Measurements from ENCODE around the gene INPP5B. TPM values are rescaled to one million over a fixed set of nuclear protein-coding genes. Genes with fewer than 3 reads are reported as not detected.

INPP5B gene
- total and polyA plus RNA-seq, 10 of the 15 experiments (the other 5 are each of a cell fraction or from before 2014, with no cell fraction given) = 10.9 to 54.4 (median 26.9) TPM

- TF ChIP-seq NRF1 (conservative IDR thresholded peaks at IDR 0.05; ENCODE audit: low read depth, low read length) = 0 out of 2 replicates have a peak, but pooled peaks have one; percentile 29
- peak; percentile 61 to 63; a peak in 3 of 4 replicates for TF ChIP-seq BHLHE40 (IDR thresholded peaks at IDR 0.05; ENCODE audit: borderline replicate concordance in 1 of 2, low read depth in 2 of 2, low read length in 1 of 2)
- TF ChIP-seq KAT2A (conservative IDR thresholded peaks at IDR 0.05; ENCODE audit: control insufficient read depth, low read depth, low read length) = no peak
- TF ChIP-seq RBBP5 (conservative IDR thresholded peaks at IDR 0.05) = no peak
- TF ChIP-seq POU2F2 (IDR thresholded peaks at IDR 0.05; ENCODE audit: borderline replicate concordance, low read depth, low read length) = no peak
- TF ChIP-seq CHD1 (IDR thresholded peaks at IDR 0.05; ENCODE audit: low read depth, low read length) = no peak
- no peak for TF ChIP-seq CBX5 (IDR thresholded peaks at IDR 0.05; ENCODE audit: low read depth)
- TF ChIP-seq ZBTB4 (CRISPR knock-in tag; IDR thresholded peaks at IDR 0.05) = no peak
- TF ChIP-seq MEF2B (IDR thresholded peaks at IDR 0.05; ENCODE audit: partially characterized antibody, poor library complexity, severe bottlenecking) = peak; percentile 91
- no peak for TF ChIP-seq ZBTB33 (IDR thresholded peaks at IDR 0.05)
- TF ChIP-seq HDAC6 (IDR thresholded peaks at IDR 0.05; ENCODE audit: unreplicated experiment) = no peak
- peak in 1 of 2 experiments; percentile 40; a peak in 1 of 4 replicates for TF ChIP-seq ETV6 (conservative IDR thresholded peaks at IDR 0.05 in 1 of 2, IDR thresholded peaks at IDR 0.05 in 1 of 2; ENCODE audit: borderline replicate concordance in 1 of 2, low read depth in 1 of 2)
- no peak for TF ChIP-seq MYB (IDR thresholded peaks at IDR 0.05; ENCODE audit: borderline replicate concordance, low read depth, low read length)
- no peak; the same call in 1 of the 2 replicates for TF ChIP-seq ZNF592 (IDR thresholded peaks at IDR 0.05)
- 0 out of 2 replicates have a peak, but pooled peaks have one; percentile 55 for TF ChIP-seq NFYB (IDR thresholded peaks at IDR 0.05; ENCODE audit: insufficient read depth, low read depth, low read length)
- TF ChIP-seq, protein P1, sequence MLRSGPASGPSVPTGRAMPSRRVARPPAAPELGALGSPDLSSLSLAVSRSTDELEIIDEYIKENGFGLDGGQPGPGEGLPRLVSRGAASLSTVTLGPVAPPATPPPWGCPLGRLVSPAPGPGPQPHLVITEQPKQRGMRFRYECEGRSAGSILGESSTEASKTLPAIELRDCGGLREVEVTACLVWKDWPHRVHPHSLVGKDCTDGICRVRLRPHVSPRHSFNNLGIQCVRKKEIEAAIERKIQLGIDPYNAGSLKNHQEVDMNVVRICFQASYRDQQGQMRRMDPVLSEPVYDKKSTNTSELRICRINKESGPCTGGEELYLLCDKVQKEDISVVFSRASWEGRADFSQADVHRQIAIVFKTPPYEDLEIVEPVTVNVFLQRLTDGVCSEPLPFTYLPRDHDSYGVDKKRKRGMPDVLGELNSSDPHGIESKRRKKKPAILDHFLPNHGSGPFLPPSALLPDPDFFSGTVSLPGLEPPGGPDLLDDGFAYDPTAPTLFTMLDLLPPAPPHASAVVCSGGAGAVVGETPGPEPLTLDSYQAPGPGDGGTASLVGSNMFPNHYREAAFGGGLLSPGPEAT (IDR thresholded peaks at IDR 0.05; ENCODE audit: low read depth) = peak; percentile 19; the same call in 1 of the 2 replicates
- TF ChIP-seq BMI1 (IDR thresholded peaks at IDR 0.05; ENCODE audit: borderline replicate concordance) = no peak
Measured at GRCh38 chr1:37922767-37923550, 23.9 kb downstream of the INPP5B start (continued).
